Activated CD4-positive, CD25-positive, alpha-beta regulatory T cell treated with anti-CD3 and anti-CD28 coated beads, Interleukin-2, amount 50 U/mL, for 72 hours (primary cell): ENCODE measurements around the gene RASIP1.
"Not testable (repeated sequence)": the region's sequence is repeated elsewhere in the genome, so short reads cannot be mapped to it uniquely, and the experiment has no call there.

ENCODE experiments used
- DNase-seq: peaks from one replicate; pipeline ENCODE4 v3.0.0; 2021

The RASIP1 gene

GRCh38 chr19:48726556-48726955 is 13.9 kb downstream of the RASIP1 start:
- DNase-seq, result no peak

GRCh38 chr19:48724796-48725753 is 15.3 kb downstream of the RASIP1 start:
- DNase-seq, result no peak

- no peak for DNase-seq
Measured at GRCh38 chr19:48722196-48722708, 18.2 kb downstream of the RASIP1 start.

- DNase-seq, result peak; percentile 82
Measured at GRCh38 chr19:48720613-48721296, 19.7 kb downstream of the RASIP1 start.

GRCh38 chr19:48720251-48720612 is 20.2 kb downstream of the RASIP1 start:
- no peak for DNase-seq

GRCh38 chr19:48719263-48720171 is 20.9 kb downstream of the RASIP1 start, which contains the start of gene MAMSTR:
TSS of gene MAMSTR (minus strand) at chr19:48719725. CDS start at chr19:48719031, 694 bp downstream.
- no peak for DNase-seq

- no peak for DNase-seq
Measured at GRCh38 chr19:48718711-48719231, 21.6 kb downstream of the RASIP1 start.

- not testable (repeated sequence) for DNase-seq
Measured at GRCh38 chr19:48718106-48718505, 22.3 kb downstream of the RASIP1 start.

- DNase-seq, result no peak
Measured at GRCh38 chr19:48716562-48717291, 23.7 kb downstream of the RASIP1 start.

GRCh38 chr19:48715681-48716171 is 24.7 kb downstream of the RASIP1 start:
- DNase-seq, result no peak

GRCh38 chr19:48714759-48715675 is 25.4 kb downstream of the RASIP1 start:
- DNase-seq, result no peak

- DNase-seq, result peak; percentile 98
Measured at GRCh38 chr19:48713864-48714755, 26.3 kb downstream of the RASIP1 start.

- DNase-seq, result no peak
Measured at GRCh38 chr19:48713041-48713863, 27.2 kb downstream of the RASIP1 start.

GRCh38 chr19:48711106-48711662 is 29.2 kb downstream of the RASIP1 start:
- DNase-seq, result no peak

- DNase-seq, result no peak
Measured at GRCh38 chr19:48708471-48708870, 31.9 kb downstream of the RASIP1 start.

GRCh38 chr19:48705431-48705830 is 35.0 kb downstream of the RASIP1 start:
- DNase-seq, result no peak

GRCh38 chr19:48703316-48703715 is 37.1 kb downstream of the RASIP1 start:
- DNase-seq, result no peak

- no peak for DNase-seq
Measured at GRCh38 chr19:48702701-48703100, 37.7 kb downstream of the RASIP1 start.
